HG03354 (cell line): ENCODE data around the gene CDC42EP1.

ENCODE experiments used
- ATAC-seq: cut with Tn5 transposase; IDR thresholded peaks from one replicate; pipeline ENCODE4 v1.9.1; 2021; ENCODE audit warnings: mild to moderate bottlenecking; ENCODE audit not compliant: unreplicated experiment, poor library complexity, severe bottlenecking

CDC42EP1 gene

DNA sequence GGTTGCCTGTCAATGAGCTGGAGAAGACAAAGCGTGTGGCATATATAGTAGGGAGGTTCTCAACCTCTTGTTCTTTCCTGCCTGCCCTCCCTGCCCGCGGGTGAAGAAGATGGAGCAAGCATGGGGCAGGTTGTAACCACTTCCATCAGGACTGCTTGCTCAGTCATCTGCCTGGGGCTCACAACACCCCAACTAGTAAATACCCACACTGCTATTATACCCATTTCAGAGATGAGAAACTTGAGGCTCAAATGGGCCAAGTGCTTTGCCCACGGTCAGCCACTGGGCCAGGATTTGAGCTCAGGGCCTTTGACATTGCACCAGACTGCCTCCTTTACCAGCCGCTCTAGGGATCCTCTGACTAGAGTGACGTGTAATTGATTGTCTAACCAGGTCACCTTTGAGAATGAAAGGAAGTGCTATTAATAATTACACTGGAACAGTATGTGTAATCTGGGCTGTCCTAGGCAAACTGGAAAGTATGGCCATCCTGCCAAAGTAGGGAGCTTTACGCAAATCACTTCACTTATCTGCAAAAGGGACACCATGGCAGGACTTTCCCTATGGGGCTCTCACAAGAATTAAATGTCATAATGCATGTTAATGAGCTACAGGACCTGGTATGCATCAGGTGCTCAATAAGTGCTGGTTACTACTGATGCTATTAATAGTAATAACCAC, 2.8 kb upstream of the CDC42EP1 start:
- ATAC-seq, result no peak

DNA sequence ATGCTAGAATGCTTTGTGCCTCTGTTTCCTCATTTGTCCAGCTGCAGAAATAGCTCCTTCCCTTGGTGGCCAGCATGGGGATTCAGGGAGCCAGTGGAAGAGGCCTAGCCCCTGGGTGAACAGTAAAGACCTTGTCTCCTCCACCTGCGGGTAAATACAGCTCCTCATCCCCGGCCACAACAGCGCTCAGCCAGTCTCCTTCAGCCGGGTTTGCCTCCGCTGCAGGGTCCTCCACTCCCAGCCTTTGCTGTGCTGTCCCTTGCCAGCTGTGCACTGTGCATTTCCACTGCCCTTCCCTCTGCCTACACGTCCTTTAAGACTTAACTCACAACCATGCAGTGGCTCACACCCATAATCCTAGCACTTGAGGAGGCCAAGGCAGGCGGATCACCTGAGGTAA, 1.5 kb upstream of the CDC42EP1 start:
- no peak for ATAC-seq

DNA sequence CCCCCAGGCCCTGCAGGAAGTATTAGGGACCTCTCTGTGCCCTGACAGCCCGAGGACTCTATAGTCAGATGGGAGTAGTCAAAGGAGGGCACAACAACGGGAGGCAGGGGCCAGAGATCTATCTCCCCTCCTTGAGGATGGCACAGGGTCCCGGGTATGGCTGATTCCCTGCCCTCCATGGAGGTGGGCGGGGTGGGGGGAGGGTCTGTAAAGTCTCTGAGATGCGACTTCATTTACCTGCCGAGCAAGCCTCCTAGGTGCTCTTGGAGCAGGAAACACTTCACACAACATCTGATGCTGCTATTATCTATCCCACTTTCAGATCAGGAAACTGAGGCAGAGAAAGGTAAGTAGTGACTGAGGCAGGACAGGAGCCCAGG, 769 bp upstream of the CDC42EP1 start:
- no peak for ATAC-seq

DNA sequence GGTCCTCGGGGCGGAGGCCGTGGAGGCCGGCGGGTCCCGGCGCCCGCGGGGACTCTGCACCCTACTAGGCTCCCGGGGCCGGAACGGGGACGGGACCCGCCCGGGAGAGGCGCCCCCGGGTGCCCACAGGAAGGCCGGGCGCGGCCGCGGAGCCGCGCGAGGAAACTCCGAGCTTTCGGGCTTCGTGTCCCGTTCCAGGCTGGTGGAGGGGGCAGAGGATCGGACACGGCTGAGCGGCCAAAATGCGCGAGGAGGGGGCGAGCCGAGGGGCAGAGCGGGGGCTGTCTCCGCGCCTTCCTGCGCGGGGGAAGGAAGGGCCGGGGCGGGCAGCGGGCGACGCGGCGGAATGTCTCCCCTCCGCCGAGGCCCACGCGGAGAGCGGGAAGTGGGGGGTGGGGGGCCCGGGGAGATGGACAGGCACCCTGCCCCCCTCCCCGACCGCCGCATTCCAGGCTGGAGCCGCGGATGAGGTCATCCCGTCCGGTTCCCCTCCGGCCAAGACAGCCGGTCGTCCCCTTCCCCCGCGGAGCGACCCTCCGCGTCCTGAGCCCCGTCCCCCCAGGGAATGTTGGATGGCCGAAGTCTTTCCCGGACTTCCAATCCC, 430 bp downstream of the CDC42EP1 start:
- no peak for ATAC-seq

DNA sequence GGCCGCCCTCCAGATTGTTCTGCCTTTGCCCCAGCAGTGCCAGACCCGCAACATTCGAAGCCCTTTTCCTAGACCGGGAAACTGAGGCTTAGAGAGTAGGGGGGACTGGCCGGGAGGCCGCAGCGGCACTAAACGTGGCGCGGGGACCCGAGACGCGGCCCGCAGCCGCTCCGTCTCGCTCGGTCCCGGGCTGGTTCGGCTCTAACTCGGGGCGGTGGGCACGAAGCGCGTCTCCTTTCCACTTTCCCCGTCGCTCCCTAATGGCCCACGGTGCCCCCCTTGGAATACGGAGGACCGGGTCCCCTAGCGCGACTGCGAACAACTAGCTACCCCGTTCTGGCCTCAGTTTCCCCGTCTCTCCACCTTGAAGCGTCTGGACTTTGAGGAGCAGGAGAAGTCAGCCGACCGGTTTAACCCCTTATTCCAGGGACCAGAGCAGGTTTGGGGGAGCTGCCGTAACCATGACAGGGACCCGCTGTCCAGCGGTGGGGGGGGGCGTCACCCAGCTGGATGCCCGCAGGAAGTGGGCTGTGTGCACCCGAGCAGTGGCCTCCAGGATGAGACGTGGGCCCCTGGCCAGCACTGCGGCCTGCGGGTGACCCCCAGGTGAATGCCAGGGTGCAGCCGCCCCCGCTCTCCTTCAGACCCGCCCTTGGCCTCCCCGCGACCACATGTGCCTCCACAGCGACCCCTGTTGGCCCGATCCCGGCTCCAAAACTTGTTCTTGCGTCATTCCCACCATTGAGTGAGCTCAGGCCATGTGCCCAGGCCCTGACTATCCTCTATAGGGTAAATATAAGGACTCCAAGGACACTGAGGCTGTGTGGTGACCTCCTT, 1.1 kb downstream of the CDC42EP1 start:
- no peak for ATAC-seq

DNA sequence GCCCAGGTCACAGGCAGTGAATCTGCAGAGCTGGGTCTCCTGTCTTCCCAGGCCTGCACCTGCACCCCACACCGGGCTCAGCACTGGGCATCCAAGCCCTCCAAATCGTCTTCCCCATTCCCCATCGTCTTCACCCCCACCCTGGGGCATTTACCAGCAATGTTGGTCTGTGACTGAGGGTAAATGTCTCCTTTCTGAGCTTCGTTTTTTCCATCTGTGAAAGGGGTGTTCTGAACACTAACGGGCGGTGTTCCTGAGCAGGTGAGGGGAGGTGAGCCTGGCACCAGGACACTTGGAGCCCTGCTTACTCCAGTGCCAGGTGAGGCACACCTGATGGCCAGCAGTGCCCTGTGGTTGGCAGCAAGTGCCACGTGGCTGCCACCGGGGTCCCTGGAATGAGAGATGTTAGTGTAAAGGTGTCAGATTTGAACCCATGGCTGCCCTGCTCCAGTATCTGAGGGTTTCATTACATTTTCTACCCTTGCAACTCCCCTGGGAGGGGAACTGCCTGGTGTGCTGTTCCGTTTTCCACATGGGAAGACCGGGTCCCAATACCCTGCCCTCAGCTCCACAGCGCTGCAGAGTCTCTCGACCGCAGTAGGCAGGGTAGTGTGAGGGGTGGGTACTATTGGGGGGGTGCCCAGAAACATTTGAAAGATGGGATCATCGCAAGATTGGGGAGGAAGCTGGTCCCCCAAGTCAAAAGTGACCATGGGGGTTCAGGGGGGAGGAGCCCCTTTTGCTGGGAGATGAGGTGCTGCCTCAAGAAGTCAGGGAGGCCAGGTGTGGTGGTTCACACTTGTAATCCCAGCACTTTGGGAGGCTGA, 2.0 kb downstream of the CDC42EP1 start:
- ATAC-seq, result no peak

DNA sequence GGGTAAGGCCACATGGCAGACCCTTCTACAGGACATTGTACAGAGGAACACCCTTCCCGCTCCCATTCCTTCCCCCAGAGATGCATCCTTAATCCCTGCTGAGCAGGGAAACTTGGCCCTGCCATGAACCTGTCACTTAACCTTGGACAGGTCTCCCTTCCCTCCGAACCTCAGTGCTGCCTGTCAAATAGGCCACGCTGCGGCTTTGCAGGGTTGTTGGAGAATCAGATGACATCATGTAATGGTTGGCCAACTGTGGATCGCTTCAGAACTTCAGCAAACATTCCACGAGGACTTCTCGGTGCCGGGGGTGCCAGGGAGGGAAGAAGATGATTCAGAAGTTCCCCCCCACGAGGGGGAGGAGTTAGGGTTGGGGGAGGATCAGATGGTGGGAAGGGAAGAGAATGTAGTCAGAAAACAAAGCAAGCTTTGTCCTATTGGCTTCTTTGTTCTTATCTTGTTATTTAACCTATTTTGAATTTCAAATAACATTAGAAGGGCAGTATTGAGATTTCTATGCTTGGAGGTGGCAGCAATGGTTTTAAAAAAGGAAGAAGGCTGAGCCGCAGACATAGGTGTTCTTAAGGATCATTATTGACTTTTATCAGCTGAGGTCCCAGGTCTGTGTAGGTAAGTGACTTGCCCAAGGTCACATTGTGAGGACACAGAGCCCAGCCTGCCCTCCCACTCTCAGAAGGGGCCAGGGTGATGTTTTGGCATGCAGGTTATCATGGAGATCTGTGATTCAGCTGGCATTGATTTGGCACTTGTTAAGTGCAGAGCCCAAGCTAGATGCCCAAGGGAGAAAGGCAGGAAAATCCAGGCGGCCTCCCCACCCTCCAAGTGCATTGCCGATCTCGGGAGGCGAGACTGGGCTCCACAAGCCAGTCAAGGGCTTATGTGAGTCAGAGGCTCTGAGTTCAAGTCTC, 3.1 kb downstream of the CDC42EP1 start:
- ATAC-seq, result no peak

DNA sequence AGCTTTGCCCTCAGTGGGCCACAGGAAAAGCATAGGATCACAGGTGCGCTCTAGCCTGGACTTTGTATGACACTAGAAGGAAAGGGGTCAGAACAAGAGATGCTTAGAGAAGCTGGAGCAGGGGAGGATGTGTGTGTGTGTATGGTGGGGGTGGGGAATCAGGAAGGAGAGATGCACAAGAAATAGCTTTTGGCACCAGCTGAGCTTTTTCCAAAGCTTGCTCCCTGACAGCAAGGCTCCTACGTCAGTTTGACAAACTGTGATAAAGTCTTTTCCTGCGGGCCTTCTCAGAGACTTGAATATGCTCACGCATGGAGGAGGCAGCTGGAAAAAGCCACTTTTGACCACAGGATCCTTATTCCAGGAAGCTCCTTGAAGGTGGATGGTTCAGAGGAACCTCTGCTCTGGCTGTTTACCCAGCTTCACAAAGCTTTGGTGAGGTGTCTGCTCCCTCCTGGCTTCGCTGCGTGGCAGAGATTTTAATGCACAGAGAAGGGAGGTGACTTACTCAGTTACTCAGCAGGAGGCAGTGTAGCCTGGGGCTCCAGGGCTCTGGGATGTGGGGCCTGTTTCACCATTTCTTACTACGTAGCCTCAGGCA, 3.9 kb downstream of the CDC42EP1 start:
- ATAC-seq, result no peak

DNA sequence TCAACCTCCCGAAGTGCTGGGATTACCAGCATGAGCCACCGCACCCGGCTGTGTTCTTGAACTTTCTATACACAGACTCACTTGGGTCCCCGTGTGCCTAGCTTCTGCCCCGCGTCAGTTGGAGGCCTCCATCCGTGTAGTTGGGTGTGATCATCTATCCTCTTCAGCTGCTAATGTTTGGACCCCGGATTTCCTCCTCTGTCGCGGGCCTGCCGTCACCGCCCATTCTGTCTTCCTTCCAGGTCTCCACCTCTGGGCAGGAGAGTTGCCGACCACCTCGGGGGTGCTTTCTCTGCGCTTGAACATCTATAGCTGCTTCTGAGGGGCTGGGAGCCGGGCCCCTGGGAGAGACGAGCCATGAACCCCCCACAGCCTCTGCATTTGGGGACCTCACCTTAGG, 5.5 kb downstream of the CDC42EP1 start:
- no peak for ATAC-seq

DNA sequence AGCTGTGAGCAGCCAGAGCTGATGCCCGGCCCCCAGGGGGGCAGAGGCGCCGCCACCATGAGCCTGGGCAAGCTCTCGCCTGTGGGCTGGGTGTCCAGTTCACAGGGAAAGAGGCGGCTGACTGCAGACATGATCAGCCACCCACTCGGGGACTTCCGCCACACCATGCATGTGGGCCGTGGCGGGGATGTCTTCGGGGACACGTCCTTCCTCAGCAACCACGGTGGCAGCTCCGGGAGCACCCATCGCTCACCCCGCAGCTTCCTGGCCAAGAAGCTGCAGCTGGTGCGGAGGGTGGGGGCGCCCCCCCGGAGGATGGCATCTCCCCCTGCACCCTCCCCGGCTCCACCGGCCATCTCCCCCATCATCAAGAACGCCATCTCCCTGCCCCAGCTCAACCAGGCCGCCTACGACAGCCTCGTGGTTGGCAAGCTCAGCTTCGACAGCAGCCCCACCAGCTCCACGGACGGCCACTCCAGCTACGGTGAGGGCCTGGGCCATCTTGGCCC, 6.1 kb downstream of the CDC42EP1 start:
- ATAC-seq, result no peak

DNA sequence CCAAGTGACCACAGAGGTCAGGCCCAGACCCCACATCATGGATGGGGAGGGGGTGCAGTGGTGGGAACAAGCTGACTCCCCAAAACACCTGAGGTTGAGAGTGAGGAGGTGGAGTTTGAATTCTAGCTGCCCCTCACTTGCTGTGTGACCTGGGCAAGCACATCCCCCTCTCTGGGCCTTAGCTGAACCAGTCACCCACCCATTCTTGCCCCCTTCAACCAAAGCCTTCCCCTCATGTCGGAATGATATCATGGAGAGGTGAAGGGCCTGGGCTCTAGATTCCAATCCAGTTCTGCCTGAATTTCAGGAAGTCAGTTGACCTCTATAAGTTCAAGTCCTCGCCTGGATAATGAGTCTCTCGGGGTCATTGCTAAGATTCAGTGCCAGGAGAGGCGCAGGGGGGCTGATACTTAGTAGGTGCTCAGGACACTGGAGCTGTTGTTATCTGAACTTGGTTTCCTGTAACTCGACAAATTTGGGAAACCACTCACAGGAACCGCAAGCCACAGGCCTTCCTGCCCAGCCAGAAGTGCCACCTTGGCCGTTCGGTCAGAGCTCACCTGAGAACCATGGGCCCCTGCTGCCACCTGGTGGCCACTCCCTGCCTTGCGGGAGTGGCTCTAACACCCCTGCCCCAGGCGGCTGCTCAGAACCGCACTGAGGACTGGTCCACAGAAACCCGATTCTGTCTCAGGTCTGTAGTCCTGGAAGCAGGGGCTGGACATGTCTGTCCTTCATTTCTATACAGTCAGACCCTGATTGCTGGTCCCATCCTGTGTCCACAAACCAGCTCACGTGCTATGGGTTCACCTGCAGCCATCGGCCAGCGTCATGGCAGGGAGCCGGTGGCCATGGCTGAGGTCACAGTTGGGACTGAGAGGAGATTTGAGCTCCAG, 6.9 kb downstream of the CDC42EP1 start:
- ATAC-seq, result peak; percentile 64

DNA sequence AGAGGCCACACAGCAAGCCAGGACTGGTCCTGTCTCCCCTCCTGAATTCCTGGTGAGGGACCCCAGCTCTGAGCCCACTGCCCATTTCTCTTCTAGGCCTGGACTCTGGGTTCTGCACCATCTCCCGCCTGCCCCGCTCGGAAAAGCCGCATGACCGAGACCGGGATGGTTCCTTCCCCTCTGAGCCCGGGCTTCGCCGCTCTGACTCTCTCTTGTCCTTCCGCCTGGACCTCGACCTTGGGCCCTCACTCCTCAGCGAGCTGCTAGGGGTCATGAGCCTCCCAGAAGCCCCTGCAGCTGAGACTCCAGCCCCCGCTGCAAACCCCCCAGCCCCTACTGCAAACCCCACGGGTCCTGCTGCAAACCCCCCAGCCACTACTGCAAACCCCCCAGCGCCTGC, 7.7 kb downstream of the CDC42EP1 start:
- no peak for ATAC-seq

DNA sequence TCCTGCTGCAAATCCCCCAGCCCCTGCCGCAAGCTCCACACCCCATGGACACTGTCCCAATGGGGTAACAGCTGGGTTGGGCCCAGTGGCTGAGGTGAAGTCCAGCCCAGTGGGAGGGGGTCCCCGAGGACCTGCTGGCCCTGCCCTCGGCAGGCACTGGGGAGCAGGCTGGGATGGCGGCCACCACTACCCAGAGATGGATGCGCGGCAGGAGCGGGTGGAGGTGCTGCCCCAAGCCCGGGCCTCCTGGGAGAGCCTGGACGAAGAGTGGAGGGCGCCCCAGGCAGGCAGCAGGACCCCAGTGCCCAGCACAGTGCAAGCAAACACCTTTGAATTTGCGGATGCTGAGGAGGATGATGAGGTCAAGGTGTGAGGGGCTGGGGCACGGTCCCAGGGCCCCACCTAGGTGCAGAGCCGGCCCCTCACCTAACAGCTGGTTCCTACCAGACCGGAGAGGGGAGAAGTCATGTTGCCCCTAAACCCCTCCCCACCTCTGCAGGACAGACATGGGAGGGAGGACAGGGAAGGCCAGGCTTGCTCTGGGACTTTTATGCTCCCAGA, 8.2 kb downstream of the CDC42EP1 start:
- no peak for ATAC-seq

DNA sequence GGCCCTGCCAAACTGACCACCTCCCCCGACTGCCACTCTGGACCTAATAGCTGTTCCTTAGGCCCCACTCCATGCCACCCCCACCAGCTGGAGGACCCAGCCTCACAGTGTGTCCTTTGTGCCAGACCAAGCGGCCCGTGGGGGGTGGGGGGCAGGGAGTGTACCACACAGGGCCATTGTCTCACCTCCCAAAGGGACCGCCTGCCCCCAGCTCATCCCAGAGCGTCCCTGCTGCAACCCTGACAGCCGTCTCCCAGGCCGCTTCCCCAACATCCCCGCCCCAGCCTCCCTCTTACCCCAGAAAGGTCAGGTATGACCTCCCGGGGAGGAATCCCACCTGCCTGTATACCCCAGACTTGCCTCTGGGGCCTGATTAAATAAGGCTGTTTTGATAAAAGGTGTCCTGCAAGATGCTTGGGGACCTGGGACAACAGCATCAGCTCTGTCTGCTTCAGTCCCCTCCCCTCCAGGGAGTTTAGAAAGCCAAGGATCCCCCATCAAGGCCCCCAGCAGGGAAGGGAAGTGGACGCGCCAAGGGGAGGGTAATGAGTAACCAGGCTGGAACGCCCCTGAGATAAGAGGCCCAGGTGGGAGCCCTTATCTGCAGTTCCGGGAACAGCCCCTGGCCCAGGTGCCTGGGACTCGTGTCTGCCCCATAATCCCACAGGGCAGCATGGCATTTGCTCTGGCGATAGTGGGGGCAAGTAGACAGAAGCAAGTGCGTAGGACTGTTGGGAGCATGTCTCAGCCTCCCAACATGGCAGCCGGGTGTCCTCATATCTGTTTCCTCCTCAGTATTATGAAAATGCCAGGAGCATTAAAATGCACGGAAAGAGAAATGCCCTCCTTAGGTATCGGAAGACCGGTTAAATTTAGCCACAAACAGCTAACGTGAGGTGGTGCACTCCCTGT, 9.0 kb downstream of the CDC42EP1 start:
- no peak for ATAC-seq

DNA sequence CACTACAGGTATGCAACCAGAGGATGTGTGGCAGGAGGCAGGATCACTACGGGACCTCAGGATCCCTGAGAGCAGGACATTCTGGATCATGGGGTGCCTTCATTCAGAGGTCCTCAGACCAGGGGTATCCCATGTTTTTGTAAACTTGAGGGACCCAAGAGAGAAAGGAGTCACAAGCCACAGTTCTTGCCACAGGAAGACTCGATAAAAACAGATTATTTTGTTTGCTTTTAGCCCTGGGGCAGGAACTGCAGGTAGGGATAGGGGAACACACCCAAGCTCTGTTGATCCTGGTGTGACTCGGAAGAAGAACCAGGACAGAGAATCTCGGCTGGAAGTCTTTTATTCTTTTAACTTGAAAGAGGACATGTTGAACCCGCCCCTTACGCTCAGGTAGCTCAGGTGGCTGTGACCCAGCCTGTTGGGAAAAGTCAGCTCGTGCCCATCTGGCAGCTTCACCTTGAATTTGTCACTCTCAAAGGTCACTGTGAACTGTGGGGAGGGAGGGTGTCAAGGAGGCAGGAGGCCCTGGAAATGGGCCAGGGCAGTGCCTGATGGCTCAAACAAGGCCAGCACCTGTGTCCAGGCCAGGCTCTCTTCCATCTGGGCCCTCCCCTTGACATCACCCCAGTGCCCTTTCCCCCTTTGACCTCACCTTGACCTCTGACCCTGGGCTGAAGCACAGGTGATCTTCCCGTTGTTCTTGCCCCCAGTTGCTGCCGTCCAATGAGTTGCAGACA, 9.8 kb downstream of the CDC42EP1 start:
- no peak for ATAC-seq

DNA sequence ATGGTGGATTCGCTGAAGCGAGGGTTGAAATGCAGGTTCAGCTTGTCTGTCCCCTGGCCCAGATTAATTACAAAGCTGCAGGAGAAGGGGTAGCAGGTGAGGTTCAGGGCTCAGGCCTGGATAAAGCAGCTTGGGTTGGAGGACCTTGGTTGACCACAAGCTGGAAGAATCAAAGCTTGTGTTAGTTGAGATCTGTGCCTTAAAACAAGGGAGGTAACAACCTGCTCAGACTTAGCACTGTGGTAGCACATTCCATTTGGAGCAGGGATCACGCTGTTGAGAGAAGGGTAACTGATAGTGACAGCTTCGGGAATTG, 10.3 kb downstream of the CDC42EP1 start:
- no peak for ATAC-seq
